Measurements from ENCODE around the gene KIF7. TPM values are rescaled to one million over a fixed set of nuclear protein-coding genes. Genes with fewer than 3 reads are reported as not detected.

KIF7 gene
- total and polyA plus RNA-seq, 2 experiments from 2014 or later: 4.6 to 20.1 TPM

DNA sequence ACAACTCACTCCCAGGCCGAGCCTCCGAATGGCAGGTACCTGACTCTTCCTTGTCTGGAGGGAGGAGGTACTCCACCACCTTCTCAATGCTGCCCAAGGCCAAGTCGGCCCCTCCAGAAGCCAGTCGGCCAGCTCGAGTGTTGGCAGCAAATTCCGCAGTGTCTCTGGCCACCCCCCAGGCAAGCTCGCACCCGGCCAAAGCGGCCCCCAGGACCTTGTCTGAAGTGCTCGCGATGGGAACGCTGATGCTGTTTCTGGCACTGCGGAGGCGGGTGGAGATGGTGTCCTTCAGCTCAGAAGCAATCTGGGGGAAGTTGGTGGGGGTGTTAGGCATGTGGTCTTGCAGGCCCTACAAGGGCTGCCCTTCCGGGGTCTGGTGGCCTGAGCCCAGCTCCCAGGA, 14.7 kb upstream of the KIF7 start:
- Mint-ChIP-seq H3K27ac (no peak overlapping the region), H3K4me3 (no peak overlapping the region), H3K9me3 (no peaks in the 10 kb centered on the region), H3K36me3 (ENCODE audit: low read depth) (no peaks in the 10 kb centered on the region), H3K4me1 (peaks cover 15% of the 10 kb centered on the region), H3K27me3 (ENCODE audit: insufficient read depth, low read depth, poor library complexity) (peaks cover 11% of the 10 kb centered on the region)
- H3K27ac ChIP-seq (ENCODE audit: low read depth): no peak overlapping the region
- H3K4me1 ChIP-seq (ENCODE audit: insufficient read depth): peaks cover 11% of the 10 kb centered on the region
- no peak overlapping the region for H3K4me2 ChIP-seq
- no peak for TF ChIP-seq STAT1 (IDR thresholded peaks at IDR 0.05; ENCODE audit: unreplicated experiment)
- no peak for TF ChIP-seq NANOG (IDR thresholded peaks at IDR 0.05; ENCODE audit: borderline replicate concordance)
- TF ChIP-seq EZH2phosphoT487 (IDR thresholded peaks at IDR 0.05; ENCODE audit: unreplicated experiment): no peak
- TF ChIP-seq EZH2 (IDR thresholded peaks at IDR 0.05; ENCODE audit: low read depth, unreplicated experiment): no peak
- TF ChIP-seq, protein P1, sequence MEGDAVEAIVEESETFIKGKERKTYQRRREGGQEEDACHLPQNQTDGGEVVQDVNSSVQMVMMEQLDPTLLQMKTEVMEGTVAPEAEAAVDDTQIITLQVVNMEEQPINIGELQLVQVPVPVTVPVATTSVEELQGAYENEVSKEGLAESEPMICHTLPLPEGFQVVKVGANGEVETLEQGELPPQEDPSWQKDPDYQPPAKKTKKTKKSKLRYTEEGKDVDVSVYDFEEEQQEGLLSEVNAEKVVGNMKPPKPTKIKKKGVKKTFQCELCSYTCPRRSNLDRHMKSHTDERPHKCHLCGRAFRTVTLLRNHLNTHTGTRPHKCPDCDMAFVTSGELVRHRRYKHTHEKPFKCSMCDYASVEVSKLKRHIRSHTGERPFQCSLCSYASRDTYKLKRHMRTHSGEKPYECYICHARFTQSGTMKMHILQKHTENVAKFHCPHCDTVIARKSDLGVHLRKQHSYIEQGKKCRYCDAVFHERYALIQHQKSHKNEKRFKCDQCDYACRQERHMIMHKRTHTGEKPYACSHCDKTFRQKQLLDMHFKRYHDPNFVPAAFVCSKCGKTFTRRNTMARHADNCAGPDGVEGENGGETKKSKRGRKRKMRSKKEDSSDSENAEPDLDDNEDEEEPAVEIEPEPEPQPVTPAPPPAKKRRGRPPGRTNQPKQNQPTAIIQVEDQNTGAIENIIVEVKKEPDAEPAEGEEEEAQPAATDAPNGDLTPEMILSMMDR (conservative IDR thresholded peaks at IDR 0.05; ENCODE audit: low read depth in 2 of 2): no peak
- H3F3A ChIP-seq (replicated peaks; ENCODE audit: low read depth): no peaks in the 10 kb centered on the region
- no peaks in the 10 kb centered on the region for H3K36me3 ChIP-seq (ENCODE audit: insufficient read depth)
- peaks cover 11% of the 10 kb centered on the region for H3K27me3 ChIP-seq (ENCODE audit: insufficient read depth)
- H2AFZ ChIP-seq: no peak overlapping the region
- no peak for DNase-seq (ENCODE audit: low spot score)
- no peaks in the 10 kb centered on the region for H4K20me1 ChIP-seq (replicated peaks; ENCODE audit: insufficient read depth)
- no peak overlapping the region for H3K4me3 ChIP-seq
- H3K79me2 ChIP-seq (replicated peaks; ENCODE audit: insufficient read depth): no peaks in the 10 kb centered on the region
- no peak for ATAC-seq
- no peaks in the 10 kb centered on the region for H3K9me2 ChIP-seq (ENCODE audit: insufficient read depth)

DNA sequence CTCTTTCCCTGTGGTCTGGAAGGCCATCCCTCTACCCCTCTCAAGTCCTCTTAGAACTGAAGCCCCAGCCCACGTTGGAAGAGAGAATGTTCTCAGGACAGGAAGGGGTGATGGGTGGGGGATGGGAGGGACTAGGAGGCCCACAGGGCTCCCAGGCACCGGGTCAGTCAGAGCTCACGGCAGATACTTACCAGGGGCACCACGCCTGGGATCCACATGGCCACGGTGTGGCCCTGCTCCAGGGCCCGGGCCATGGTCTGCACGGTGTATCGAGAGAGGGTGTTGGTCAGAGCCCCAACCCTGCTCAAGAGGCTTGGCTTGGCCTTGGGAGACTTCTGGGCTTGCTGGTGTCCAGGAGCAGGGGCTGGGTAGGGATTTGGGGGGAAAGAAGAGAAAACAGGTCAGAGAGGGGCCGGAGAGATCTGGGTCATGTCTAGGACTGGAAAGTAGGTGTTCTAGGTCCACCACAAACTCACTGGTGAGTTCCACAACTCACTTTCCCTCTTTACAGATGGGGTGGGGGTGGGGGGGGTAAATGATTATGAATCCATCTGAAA, 14.1 kb upstream of the KIF7 start:
- H3K4me3 ChIP-seq: no peak overlapping the region
- H2AFZ ChIP-seq: no peak overlapping the region
- Mint-ChIP-seq H3K27me3 (ENCODE audit: insufficient read depth, low read depth, poor library complexity) (peaks cover 17% of the 10 kb centered on the region), H3K27ac (no peak overlapping the region), H3K4me1 (peaks cover 20% of the 10 kb centered on the region), H3K4me3 (no peak overlapping the region), H3K36me3 (ENCODE audit: low read depth) (no peaks in the 10 kb centered on the region), H3K9me3 (no peaks in the 10 kb centered on the region)
- H3K79me2 ChIP-seq (replicated peaks; ENCODE audit: insufficient read depth): no peaks in the 10 kb centered on the region
- no peak overlapping the region for H3K27ac ChIP-seq (ENCODE audit: low read depth)
- H3K9me2 ChIP-seq (ENCODE audit: insufficient read depth): no peaks in the 10 kb centered on the region
- H4K20me1 ChIP-seq (replicated peaks; ENCODE audit: insufficient read depth): no peaks in the 10 kb centered on the region
- no peak overlapping the region for H3K4me2 ChIP-seq
- no peaks in the 10 kb centered on the region for H3F3A ChIP-seq (replicated peaks; ENCODE audit: low read depth)
- H3K4me1 ChIP-seq (ENCODE audit: insufficient read depth): peaks cover 16% of the 10 kb centered on the region
- H3K27me3 ChIP-seq (ENCODE audit: insufficient read depth): peaks cover 17% of the 10 kb centered on the region
- ATAC-seq: no peak
- H3K36me3 ChIP-seq (ENCODE audit: insufficient read depth): no peaks in the 10 kb centered on the region
- DNase-seq (ENCODE audit: low spot score): no peak
- TF ChIP-seq, protein P2, sequence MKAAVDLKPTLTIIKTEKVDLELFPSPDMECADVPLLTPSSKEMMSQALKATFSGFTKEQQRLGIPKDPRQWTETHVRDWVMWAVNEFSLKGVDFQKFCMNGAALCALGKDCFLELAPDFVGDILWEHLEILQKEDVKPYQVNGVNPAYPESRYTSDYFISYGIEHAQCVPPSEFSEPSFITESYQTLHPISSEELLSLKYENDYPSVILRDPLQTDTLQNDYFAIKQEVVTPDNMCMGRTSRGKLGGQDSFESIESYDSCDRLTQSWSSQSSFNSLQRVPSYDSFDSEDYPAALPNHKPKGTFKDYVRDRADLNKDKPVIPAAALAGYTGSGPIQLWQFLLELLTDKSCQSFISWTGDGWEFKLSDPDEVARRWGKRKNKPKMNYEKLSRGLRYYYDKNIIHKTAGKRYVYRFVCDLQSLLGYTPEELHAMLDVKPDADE (IDR thresholded peaks at IDR 0.05): no peak
- TF ChIP-seq EZH2 (IDR thresholded peaks at IDR 0.05; ENCODE audit: low read depth, unreplicated experiment): no peak
- no peak for TF ChIP-seq EZH2phosphoT487 (IDR thresholded peaks at IDR 0.05; ENCODE audit: unreplicated experiment)
- no peak for TF ChIP-seq ZNF114 (CRISPR knock-in tag; IDR thresholded peaks at IDR 0.05)
- TF ChIP-seq, protein P3, sequence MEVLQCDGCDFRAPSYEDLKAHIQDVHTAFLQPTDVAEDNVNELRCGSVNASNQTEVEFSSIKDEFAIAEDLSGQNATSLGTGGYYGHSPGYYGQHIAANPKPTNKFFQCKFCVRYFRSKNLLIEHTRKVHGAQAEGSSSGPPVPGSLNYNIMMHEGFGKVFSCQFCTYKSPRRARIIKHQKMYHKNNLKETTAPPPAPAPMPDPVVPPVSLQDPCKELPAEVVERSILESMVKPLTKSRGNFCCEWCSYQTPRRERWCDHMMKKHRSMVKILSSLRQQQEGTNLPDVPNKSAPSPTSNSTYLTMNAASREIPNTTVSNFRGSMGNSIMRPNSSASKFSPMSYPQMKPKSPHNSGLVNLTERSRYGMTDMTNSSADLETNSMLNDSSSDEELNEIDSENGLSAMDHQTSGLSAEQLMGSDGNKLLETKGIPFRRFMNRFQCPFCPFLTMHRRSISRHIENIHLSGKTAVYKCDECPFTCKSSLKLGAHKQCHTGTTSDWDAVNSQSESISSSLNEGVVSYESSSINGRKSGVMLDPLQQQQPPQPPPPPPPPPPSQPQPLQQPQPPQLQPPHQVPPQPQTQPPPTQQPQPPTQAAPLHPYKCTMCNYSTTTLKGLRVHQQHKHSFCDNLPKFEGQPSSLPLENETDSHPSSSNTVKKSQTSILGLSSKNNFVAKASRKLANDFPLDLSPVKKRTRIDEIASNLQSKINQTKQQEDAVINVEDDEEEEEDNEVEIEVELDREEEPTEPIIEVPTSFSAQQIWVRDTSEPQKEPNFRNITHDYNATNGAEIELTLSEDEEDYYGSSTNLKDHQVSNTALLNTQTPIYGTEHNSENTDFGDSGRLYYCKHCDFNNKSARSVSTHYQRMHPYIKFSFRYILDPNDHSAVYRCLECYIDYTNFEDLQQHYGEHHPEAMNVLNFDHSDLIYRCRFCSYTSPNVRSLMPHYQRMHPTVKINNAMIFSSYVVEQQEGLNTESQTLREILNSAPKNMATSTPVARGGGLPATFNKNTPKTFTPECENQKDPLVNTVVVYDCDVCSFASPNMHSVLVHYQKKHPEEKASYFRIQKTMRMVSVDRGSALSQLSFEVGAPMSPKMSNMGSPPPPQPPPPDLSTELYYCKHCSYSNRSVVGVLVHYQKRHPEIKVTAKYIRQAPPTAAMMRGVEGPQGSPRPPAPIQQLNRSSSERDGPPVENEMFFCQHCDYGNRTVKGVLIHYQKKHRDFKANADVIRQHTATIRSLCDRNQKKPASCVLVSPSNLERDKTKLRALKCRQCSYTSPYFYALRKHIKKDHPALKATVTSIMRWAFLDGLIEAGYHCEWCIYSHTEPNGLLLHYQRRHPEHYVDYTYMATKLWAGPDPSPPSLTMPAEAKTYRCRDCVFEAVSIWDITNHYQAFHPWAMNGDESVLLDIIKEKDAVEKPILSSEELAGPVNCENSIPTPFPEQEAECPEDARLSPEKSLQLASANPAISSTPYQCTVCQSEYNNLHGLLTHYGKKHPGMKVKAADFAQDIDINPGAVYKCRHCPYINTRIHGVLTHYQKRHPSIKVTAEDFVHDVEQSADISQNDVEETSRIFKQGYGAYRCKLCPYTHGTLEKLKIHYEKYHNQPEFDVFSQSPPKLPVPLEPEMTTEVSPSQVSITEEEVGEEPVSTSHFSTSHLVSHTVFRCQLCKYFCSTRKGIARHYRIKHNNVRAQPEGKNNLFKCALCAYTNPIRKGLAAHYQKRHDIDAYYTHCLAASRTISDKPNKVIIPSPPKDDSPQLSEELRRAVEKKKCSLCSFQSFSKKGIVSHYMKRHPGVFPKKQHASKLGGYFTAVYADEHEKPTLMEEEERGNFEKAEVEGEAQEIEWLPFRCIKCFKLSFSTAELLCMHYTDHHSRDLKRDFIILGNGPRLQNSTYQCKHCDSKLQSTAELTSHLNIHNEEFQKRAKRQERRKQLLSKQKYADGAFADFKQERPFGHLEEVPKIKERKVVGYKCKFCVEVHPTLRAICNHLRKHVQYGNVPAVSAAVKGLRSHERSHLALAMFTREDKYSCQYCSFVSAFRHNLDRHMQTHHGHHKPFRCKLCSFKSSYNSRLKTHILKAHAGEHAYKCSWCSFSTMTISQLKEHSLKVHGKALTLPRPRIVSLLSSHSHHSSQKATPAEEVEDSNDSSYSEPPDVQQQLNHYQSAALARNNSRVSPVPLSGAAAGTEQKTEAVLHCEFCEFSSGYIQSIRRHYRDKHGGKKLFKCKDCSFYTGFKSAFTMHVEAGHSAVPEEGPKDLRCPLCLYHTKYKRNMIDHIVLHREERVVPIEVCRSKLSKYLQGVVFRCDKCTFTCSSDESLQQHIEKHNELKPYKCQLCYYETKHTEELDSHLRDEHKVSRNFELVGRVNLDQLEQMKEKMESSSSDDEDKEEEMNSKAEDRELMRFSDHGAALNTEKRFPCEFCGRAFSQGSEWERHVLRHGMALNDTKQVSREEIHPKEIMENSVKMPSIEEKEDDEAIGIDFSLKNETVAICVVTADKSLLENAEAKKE (CRISPR knock-in tag; IDR thresholded peaks at IDR 0.05): no peak
- no peak for TF ChIP-seq JUNB (IDR thresholded peaks at IDR 0.05; ENCODE audit: unreplicated experiment)
- no peak for TF ChIP-seq CREB1 (CRISPR knock-in tag; IDR thresholded peaks at IDR 0.05; ENCODE audit: low read depth)
- TF ChIP-seq, protein P1 (conservative IDR thresholded peaks at IDR 0.05; ENCODE audit: low read depth in 2 of 2): no peak

Measured in GM23338 (cell line).